Smooth muscle cell (in vitro differentiated cells): ENCODE data around the gene PDZD2. TPM values are rescaled to one million over a fixed set of nuclear protein-coding genes. Genes with fewer than 3 reads are reported as not detected.
"Not testable (repeated sequence)": the region's sequence is repeated elsewhere in the genome, so short reads cannot be mapped to it uniquely, and the experiment has no call there.

Experiments
- DNase-seq: peaks from one replicate; lab custom pipeline; 2025; ENCODE audit not compliant: unreplicated experiment; lab: John Stamatoyannopoulos, UW
- H2AFZ ChIP-seq: fragments of 200-600 bp; sonication (generic); 2 replicates; pipeline ENCODE4 v1.6.0; 2016; ENCODE audit warnings: antibody characterized with exemption, low read depth, mild to moderate bottlenecking
- H3F3A ChIP-seq: fragments of 200-600 bp; sonication (generic); 2 replicates; pipeline ENCODE4 v1.6.0; 2017; ENCODE audit warnings: antibody characterized with exemption, low read depth
- H3K27ac ChIP-seq: fragments of 200-600 bp; sonication (generic); 2 replicates; pipeline ENCODE4 v1.5.1; 2016; ENCODE audit warnings: low read depth, mild to moderate bottlenecking
- H3K27me3 ChIP-seq: fragments of 200-600 bp; sonication (generic); 2 replicates; pipeline ENCODE4 v1.6.1; 2016; ENCODE audit warnings: low read depth, mild to moderate bottlenecking
- H3K36me3 ChIP-seq: fragments of 200-600 bp; sonication (generic); 2 replicates; pipeline ENCODE4 v1.5.1; 2016; ENCODE audit warnings: low read depth
- H3K4me1 ChIP-seq: fragments of 200-600 bp; sonication (generic); 2 replicates; pipeline ENCODE4 v1.5.1; 2016; ENCODE audit warnings: low read depth
- H3K4me2 ChIP-seq: fragments of 200-600 bp; sonication (generic); 2 replicates; pipeline ENCODE4 v1.6.0; 2016; ENCODE audit warnings: mild to moderate bottlenecking
- H3K4me3 ChIP-seq: fragments of 200-600 bp; sonication (generic); 2 replicates; pipeline ENCODE4 v1.5.1; 2016; ENCODE audit warnings: mild to moderate bottlenecking
- H3K79me2 ChIP-seq: fragments of 200-600 bp; sonication (generic); 2 replicates; pipeline ENCODE4 v1.6.0; 2016; ENCODE audit warnings: low read depth, mild to moderate bottlenecking
- H3K9ac ChIP-seq: fragments of 200-600 bp; sonication (generic); 2 replicates; pipeline ENCODE4 v1.6.0; 2016; ENCODE audit warnings: low read depth
- H3K9me3 ChIP-seq: fragments of 200-600 bp; sonication (generic); replicated peaks from 2 replicates; pipeline ENCODE4 v1.5.1; 2016; ENCODE audit warnings: low read depth
- H4K20me1 ChIP-seq: fragments of 200-600 bp; sonication (generic); 2 replicates; pipeline ENCODE4 v1.6.0; 2016; ENCODE audit warnings: low read depth
- WGBS: methylation state at CpG from one replicate; pipeline ENCODE4 v1.1.7; 2016; ENCODE audit warnings: low lambda C conversion rate; 5-methylcytosine and 5-hydroxymethylcytosine counted together
- polyA plus RNA-seq: library from polyadenylated mRNA; unstranded; fragments of >200 nt; fragmentation: Nextera tagmentation; extraction: Ambion mirVana; gene quantifications from 2 replicates; pipeline ENCODE4 v1.2.1, GENCODE V29; 2016
- total RNA-seq: library from RNA; depleted of rRNA; stranded (reverse); fragments of >200 nt; gene quantifications from 2 replicates; pipeline ENCODE4 v1.2.3, GENCODE V29; 2014
- TF ChIP-seq, protein P1 (sequence below): fragments of 200-600 bp; sonication (generic); IDR thresholded peaks from 2 replicates; pipeline ENCODE4 v1.5.1; 2017; ENCODE audit warnings: borderline replicate concordance, mild to moderate bottlenecking, antibody characterized with exemption; ENCODE audit not compliant: insufficient read depth, poor library complexity, severe bottlenecking

The PDZD2 gene
- total and polyA plus RNA-seq, 2 experiments from 2014 or later = 3.2 to 4.1 TPM

DNA sequence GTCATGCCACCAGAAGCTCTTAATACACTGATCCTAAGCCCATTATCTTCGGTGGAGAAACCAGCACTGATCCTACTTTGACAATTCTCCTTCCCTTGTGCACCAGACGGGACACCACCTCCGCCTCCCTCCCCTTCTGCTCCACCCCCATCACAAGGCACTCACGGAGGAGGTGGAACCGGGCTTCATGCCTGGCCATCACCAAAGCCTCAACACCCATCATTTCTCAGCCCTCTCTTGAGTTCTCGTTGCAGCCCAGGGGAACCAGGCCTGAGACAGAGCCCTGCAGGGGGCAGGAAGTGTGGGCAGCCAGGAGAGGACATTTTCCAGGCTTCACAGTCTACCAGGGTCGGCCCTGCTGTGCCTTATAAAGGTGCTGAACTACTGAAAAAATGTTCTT is 374.7 kb downstream of the PDZD2 start:
- H3K79me2 ChIP-seq = no peaks in the 10 kb centered on the region
- H3K9ac ChIP-seq = no peak overlapping the region
- no peak overlapping the region for H3K4me2 ChIP-seq
- no peak for DNase-seq
- H4K20me1 ChIP-seq = no peaks in the 10 kb centered on the region
- no peak overlapping the region for H2AFZ ChIP-seq
- no peaks in the 10 kb centered on the region for H3K36me3 ChIP-seq
- no peak overlapping the region for H3K27ac ChIP-seq
- H3F3A ChIP-seq = peaks cover 6% of the 10 kb centered on the region
- H3K4me3 ChIP-seq = no peak overlapping the region
- peaks cover 13% of the 10 kb centered on the region for H3K4me1 ChIP-seq
- TF ChIP-seq, protein P1, sequence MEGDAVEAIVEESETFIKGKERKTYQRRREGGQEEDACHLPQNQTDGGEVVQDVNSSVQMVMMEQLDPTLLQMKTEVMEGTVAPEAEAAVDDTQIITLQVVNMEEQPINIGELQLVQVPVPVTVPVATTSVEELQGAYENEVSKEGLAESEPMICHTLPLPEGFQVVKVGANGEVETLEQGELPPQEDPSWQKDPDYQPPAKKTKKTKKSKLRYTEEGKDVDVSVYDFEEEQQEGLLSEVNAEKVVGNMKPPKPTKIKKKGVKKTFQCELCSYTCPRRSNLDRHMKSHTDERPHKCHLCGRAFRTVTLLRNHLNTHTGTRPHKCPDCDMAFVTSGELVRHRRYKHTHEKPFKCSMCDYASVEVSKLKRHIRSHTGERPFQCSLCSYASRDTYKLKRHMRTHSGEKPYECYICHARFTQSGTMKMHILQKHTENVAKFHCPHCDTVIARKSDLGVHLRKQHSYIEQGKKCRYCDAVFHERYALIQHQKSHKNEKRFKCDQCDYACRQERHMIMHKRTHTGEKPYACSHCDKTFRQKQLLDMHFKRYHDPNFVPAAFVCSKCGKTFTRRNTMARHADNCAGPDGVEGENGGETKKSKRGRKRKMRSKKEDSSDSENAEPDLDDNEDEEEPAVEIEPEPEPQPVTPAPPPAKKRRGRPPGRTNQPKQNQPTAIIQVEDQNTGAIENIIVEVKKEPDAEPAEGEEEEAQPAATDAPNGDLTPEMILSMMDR = no peak
- H3K27me3 ChIP-seq = no peaks in the 10 kb centered on the region
- WGBS = 41% methylated on average over 7 of the region's 7 CpGs
- H3K9me3 ChIP-seq = no peaks in the 10 kb centered on the region

DNA sequence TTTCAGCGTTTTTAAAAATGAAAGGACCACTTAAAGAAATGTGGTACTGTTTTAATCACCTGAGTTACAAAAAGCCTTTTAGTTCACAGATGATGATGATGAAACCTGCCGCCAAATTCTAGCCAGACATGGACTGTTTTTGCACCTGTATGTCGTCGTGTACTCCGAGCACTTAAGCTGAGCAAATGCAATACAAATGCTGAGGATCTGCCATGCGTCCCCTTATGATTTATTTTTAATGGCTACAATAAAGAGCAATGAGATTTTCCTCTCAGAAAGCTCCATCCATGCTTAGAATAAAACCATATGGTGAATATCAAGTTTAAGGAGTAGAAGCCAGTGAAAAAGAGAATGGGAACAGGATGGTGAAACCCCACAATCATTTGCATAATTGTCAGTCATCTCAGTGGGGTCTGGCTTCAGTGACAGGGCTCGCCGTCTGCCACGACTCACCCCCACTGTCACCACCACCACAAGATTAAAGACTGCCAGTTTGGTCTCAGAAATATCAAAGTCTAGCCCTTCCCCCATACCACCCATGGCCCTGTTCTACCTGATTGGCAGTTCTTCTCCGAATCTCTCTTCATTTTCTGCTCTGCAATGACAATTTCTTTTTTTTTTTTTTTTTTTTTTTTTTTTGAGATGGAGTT is 375.3 kb downstream of the PDZD2 start:
- Histone ChIP-seq H3K9me3 (no peaks in the 10 kb centered on the region), H3K27me3 (no peaks in the 10 kb centered on the region), H3K79me2 (no peaks in the 10 kb centered on the region), H3K9ac (no peak overlapping the region), H3K4me2 (no peak overlapping the region), H3K4me3 (no peak overlapping the region), H3K27ac (no peak overlapping the region), H2AFZ (no peak overlapping the region), H4K20me1 (no peaks in the 10 kb centered on the region), H3F3A (peaks cover 6% of the 10 kb centered on the region), H3K36me3 (no peaks in the 10 kb centered on the region), H3K4me1 (peaks cover 16% of the 10 kb centered on the region)
- WGBS = 58% methylated on average over 10 of the region's 10 CpGs
- TF ChIP-seq, protein P1 = no peak
- no peak for DNase-seq

DNA sequence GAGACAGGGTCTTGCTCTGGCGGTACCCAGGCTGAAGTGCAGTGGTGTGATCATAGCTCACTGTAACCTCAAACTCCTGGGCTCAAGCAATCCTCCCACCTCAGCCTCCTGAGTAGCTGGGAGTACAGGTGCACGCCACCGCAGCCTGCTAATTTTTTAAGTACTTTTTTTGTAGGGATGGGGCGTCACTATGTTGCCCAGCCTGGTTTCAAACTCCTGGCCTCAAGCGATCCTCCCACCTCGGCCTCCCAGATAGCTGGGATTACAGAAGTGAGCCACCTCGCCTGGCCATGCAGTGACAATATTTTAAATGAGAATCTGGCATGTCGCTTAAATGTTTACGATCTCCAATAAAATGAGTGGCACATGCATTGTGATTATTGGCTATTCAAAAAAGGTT is 376.3 kb downstream of the PDZD2 start:
- not testable (repeated sequence) for H2AFZ ChIP-seq, H3K27me3 ChIP-seq, H4K20me1 ChIP-seq, H3K79me2 ChIP-seq, H3K9me3 ChIP-seq, H3K4me3 ChIP-seq, H3F3A ChIP-seq, H3K27ac ChIP-seq, H3K36me3 ChIP-seq, H3K9ac ChIP-seq, H3K4me2 ChIP-seq, DNase-seq
- H3K4me1 ChIP-seq = peaks cover 16% of the 10 kb centered on the region
- 96% methylated on average over 9 of the region's 9 CpGs for WGBS

DNA sequence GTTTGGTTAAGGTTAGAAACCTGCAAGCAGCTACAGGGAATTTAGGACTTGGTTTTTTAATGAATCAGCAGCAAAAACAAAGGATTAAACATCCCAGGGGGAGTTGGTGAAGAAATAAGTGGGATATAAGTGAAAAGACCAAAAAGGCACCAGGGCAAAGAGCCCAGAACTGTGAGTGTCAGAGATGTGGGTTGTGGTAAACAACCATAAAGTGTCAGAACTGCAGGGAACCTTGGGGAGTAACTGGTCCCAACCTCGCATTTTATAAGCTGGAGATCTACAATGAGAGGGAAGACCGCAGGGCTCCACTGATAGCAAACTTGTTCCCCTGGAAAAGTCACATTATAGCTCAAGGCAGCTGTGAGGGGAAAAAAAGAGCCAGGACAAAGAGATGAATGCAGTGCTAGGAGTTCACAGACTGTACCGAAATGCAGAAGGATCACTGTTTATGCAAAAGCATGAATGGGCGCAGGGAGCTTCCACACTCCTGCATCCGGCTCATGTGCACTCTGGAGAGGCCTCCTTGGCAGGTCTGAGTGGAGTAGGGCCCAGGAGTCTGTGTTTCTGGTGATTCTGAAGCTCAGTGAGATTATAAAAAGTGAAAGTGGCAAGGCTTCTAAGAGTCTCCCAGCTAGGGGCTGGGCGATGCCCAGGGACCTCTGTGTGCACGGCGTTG is 378.9 kb downstream of the PDZD2 start:
- H3K79me2 ChIP-seq = no peaks in the 10 kb centered on the region
- no peak overlapping the region for H3K4me3 ChIP-seq
- no peak overlapping the region for H2AFZ ChIP-seq
- no peak overlapping the region for H3K9ac ChIP-seq
- no peak overlapping the region for H3K27ac ChIP-seq
- no peak overlapping the region for H3K4me2 ChIP-seq
- H3K9me3 ChIP-seq = no peaks in the 10 kb centered on the region
- WGBS = 81% methylated on average over 8 of the region's 8 CpGs
- no peak for DNase-seq
- no peaks in the 10 kb centered on the region for H3K36me3 ChIP-seq
- H3F3A ChIP-seq = peaks cover 6% of the 10 kb centered on the region
- H3K4me1 ChIP-seq = peaks cover 16% of the 10 kb centered on the region
- no peaks in the 10 kb centered on the region for H4K20me1 ChIP-seq
- no peaks in the 10 kb centered on the region for H3K27me3 ChIP-seq
- TF ChIP-seq, protein P1 = no peak
